A549 (cell line): Measurements from ENCODE around the gene REEP3. TPM values are rescaled to one million over a fixed set of nuclear protein-coding genes. Genes with fewer than 3 reads are reported as not detected.

Experiments
- ATAC-seq, 2 experiments: fragments of 200-7000 bp in 1 of 2; fragments of >200 bp in 1 of 2; cut with Nextera tagmentation in 1 of 2; cut with Tn5 transposase in 1 of 2; 3 replicates each; pipeline versions ENCODE4 v1.8.0 to v1.9.1; 2018 to 2020; ENCODE audit warnings: mild to moderate bottlenecking in 1 of 2, moderate library complexity in 1 of 2
- CTCF ChIA-PET: fragments of 300-600 bp; sonication (Branson Sonifier 250); formaldehyde crosslinking; extraction: SDS; loops from one replicate; lab custom pipeline; 2021; ENCODE audit warnings: antibody characterized with exemption, inconsistent platforms; lab: Yijun Ruan, JAX
- POLR2A ChIA-PET: fragments of 350-600 bp; formaldehyde crosslinking; extraction: SDS; loops from one replicate; lab custom pipeline; 2021; ENCODE audit warnings: antibody characterized with exemption, inconsistent platforms; lab: Yijun Ruan, JAX
- DNase-seq, 2 experiments: peaks; one replicate each; pipeline versions ENCODE4 v3.0.0 to v3.0.0-alpha.2; 2011 to 2016; ENCODE audit warnings: low read depth in 1 of 2, low spot score in 1 of 2
- FAIRE-seq: peaks from 2 replicates; lab custom pipeline; 2011; peaks lifted over from hg19 to GRCh38; lab: Jason Lieb, UNC
- H3K27ac ChIP-seq, 2 experiments: fragments of >200 bp; sonication (Bioruptor Twin); formaldehyde crosslinking; 3 replicates each; pipeline ENCODE4 v1.5.1; 2016 to 2017
- H3K4me1 ChIP-seq: fragments of >200 bp; sonication (Bioruptor Twin); formaldehyde crosslinking; 3 replicates; pipeline ENCODE4 v1.6.1; 2016
- H3K4me2 ChIP-seq: fragments of >200 bp; sonication (Bioruptor Twin); formaldehyde crosslinking; 3 replicates; pipeline ENCODE4 v1.6.1; 2016
- H3K4me3 ChIP-seq: fragments of >200 bp; sonication (Bioruptor Twin); formaldehyde crosslinking; 3 replicates; pipeline ENCODE4 v1.5.1; 2016
- H3K9me3 ChIP-seq: fragments of >200 bp; sonication (Bioruptor Twin); formaldehyde crosslinking; 3 replicates; pipeline ENCODE4 v1.6.1; 2016
- CBX8 ChIP-seq: fragments of 200-600 bp; sonication (generic); IDR thresholded peaks from 2 replicates; pipeline ENCODE4 v1.6.1; 2016
- EHMT2 ChIP-seq: fragments of 200-600 bp; sonication (generic); IDR thresholded peaks from 2 replicates; pipeline ENCODE4 v1.6.1; 2016; ENCODE audit warnings: antibody characterized with exemption, low read depth, mild to moderate bottlenecking, moderate library complexity
- EP300 ChIP-seq, 2 experiments: fragments of >200 bp; sonication (Bioruptor Twin); formaldehyde crosslinking; IDR thresholded peaks; 2 replicates in 1 of 2; 3 replicates in 1 of 2; pipeline ENCODE4 v1.6.1; 2016 to 2017
- ESRRA ChIP-seq: fragments of 150-350 bp; IDR thresholded peaks from 2 replicates; pipeline ENCODE4 v1.6.1; 2014; ENCODE audit warnings: mild to moderate bottlenecking, low read length, borderline replicate concordance
- GATA3 ChIP-seq: IDR thresholded peaks from 2 replicates; pipeline ENCODE4 v1.6.1; 2012; ENCODE audit warnings: borderline replicate concordance
- HDAC2 ChIP-seq: fragments of 200-600 bp; sonication (generic); IDR thresholded peaks from 2 replicates; pipeline ENCODE4 v1.6.1; 2016
- HEYL ChIP-seq: fragments of 250-450 bp; sonication (Bioruptor Pico); IDR thresholded peaks from 2 replicates; pipeline ENCODE4 v1.8.0; 2021; ENCODE audit warnings: mild to moderate bottlenecking, moderate library complexity
- JUN ChIP-seq, 2 experiments: fragments of >200 bp; sonication (Bioruptor Twin); formaldehyde crosslinking; IDR thresholded peaks; 2 replicates in 1 of 2; 3 replicates in 1 of 2; pipeline ENCODE4 v1.6.1; 2016 to 2017
- JUNB ChIP-seq: fragments of >200 bp; sonication (Bioruptor Twin); formaldehyde crosslinking; IDR thresholded peaks from 2 replicates; pipeline ENCODE4 v1.6.1; 2016
- MAFK ChIP-seq: fragments of 450-650 bp; IDR thresholded peaks from 2 replicates; pipeline ENCODE4 v1.6.1; 2014; ENCODE audit not compliant: partially characterized antibody
- MAZ ChIP-seq: fragments of 150-350 bp; IDR thresholded peaks from 2 replicates; pipeline ENCODE4 v1.6.1; 2014; ENCODE audit warnings: antibody characterized with exemption, low read depth, low read length, borderline replicate concordance
- NPAS2 ChIP-seq: fragments of 250-450 bp; sonication (Bioruptor Pico); IDR thresholded peaks from 2 replicates; pipeline ENCODE4 v1.8.0; 2022; ENCODE audit warnings: mild to moderate bottlenecking, moderate library complexity, borderline replicate concordance
- NR3C1 ChIP-seq: fragments of >200 bp; sonication (Bioruptor Twin); formaldehyde crosslinking; IDR thresholded peaks from 3 replicates; pipeline ENCODE4 v1.6.1; 2017
- POLR2A ChIP-seq: IDR thresholded peaks from 2 replicates; pipeline ENCODE4 v1.6.1; 2012; ENCODE audit warnings: mild to moderate bottlenecking, low read length
- POLR2AphosphoS2 ChIP-seq: conservative IDR thresholded peaks from 2 replicates; pipeline ENCODE4 v1.6.1; 2012; ENCODE audit warnings: low read length, improper control_type of control experiment, inconsistent platforms
- RARB ChIP-seq: fragments of 250-450 bp; sonication (Bioruptor Pico); IDR thresholded peaks from 2 replicates; pipeline ENCODE4 v1.8.0; 2021; ENCODE audit warnings: mild to moderate bottlenecking, moderate library complexity
- RCOR1 ChIP-seq: fragments of 150-350 bp; IDR thresholded peaks from 2 replicates; pipeline ENCODE4 v1.6.1; 2014; ENCODE audit warnings: antibody characterized with exemption, low read length, low read depth
- RFX5 ChIP-seq: fragments of 450-650 bp; IDR thresholded peaks from 2 replicates; pipeline ENCODE4 v1.7.1; 2014; ENCODE audit warnings: antibody characterized with exemption, mild to moderate bottlenecking, moderate library complexity
- RNF2 ChIP-seq: fragments of 200-600 bp; sonication (generic); IDR thresholded peaks from 2 replicates; pipeline ENCODE4 v1.6.1; 2016; ENCODE audit warnings: low read depth, mild to moderate bottlenecking, antibody characterized with exemption, moderate library complexity, borderline replicate concordance
- SREBF2 ChIP-seq: fragments of 450-650 bp; IDR thresholded peaks from 2 replicates; pipeline ENCODE4 v1.6.1; 2014; ENCODE audit warnings: mild to moderate bottlenecking, moderate library complexity
- ZNF302 ChIP-seq: fragments of 250-450 bp; sonication (Bioruptor Pico); IDR thresholded peaks from 2 replicates; pipeline ENCODE4 v1.9.0; 2021; ENCODE audit warnings: inconsistent platforms, mild to moderate bottlenecking, moderate library complexity
- WGBS: methylation state at CpG from one replicate; pipeline ENCODE4 v1.1.6; 2017; ENCODE audit errors: missing lambda C conversion rate; 5-methylcytosine and 5-hydroxymethylcytosine counted together
- polyA plus RNA-seq, 4 experiments: library from polyadenylated mRNA; depleted of rRNA in 3 of 4; stranded (reverse); fragments of >200 nt; fragmentation: RNase III in 1 of 4; extraction: RNeasy Plus Mini Kit Qiagen cat#74134 plus additional on column Dnase treatment in 1 of 4; gene quantifications; 2 replicates in 3 of 4; 3 replicates in 1 of 4; pipeline ENCODE4 v1.2.3, GENCODE V29; 2011 to 2017
- TF ChIP-seq, protein P1 (sequence below): fragments of 250-450 bp; sonication (Bioruptor Pico); IDR thresholded peaks from 2 replicates; pipeline ENCODE4 v1.5.0; 2021; ENCODE audit warnings: mild to moderate bottlenecking, moderate library complexity, borderline replicate concordance
- TF ChIP-seq, protein P2 (sequence below): fragments of 450-650 bp; IDR thresholded peaks from 2 replicates; pipeline ENCODE4 v1.6.1; 2014; ENCODE audit warnings: antibody characterized with exemption
- TF ChIP-seq, protein P3 (sequence below): fragments of 150-350 bp; IDR thresholded peaks from 2 replicates; pipeline ENCODE4 v1.6.1; 2014; ENCODE audit warnings: low read depth, mild to moderate bottlenecking, low read length
- TF ChIP-seq, protein P4 (sequence below): fragments of >200 bp; sonication (Bioruptor Twin); formaldehyde crosslinking; IDR thresholded peaks from 2 replicates; pipeline ENCODE4 v1.6.1; 2016

REEP3 gene
- polyA plus RNA-seq, 2 of the 4 experiments (the other 2 are of a cell fraction), result 19.6 to 35.8 TPM

DNA sequence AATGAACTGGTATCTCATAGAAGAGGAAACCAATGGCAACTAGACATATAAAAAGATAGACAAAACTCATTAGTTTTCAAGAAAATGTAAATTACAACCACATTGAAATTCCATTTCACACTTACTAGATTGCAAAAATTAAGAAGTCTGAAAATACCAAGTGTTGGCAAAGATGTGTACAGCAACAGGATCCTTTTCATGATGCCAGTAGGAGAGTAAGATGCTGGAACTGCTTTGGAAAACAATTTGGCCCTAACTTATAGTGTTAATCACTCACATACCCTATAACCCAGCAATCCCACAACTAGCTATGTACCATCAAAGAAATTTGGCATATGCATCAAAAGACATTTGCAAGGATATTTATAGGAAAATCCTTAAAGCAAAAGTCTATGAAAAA lies 15.5 kb downstream of the REEP3 start:
- no peak overlapping the region for H3K27ac ChIP-seq
- H3K4me1 ChIP-seq, result peaks cover 6% of the 10 kb centered on the region; the same call in 1 of the 3 replicates
- POLR2A ChIA-PET, result no interaction called here
- no peak overlapping the region for H3K4me2 ChIP-seq
- FAIRE-seq (no peak), DNase-seq (no peak), ATAC-seq (no peak)
- no peak overlapping the region for H3K4me3 ChIP-seq
- TF ChIP-seq HDAC2, result no peak
- TF ChIP-seq NR3C1, result no peak
- TF ChIP-seq MAZ, result no peak
- no peak for TF ChIP-seq EP300 (IDR thresholded peaks at IDR 0.05)
- TF ChIP-seq, protein P1, sequence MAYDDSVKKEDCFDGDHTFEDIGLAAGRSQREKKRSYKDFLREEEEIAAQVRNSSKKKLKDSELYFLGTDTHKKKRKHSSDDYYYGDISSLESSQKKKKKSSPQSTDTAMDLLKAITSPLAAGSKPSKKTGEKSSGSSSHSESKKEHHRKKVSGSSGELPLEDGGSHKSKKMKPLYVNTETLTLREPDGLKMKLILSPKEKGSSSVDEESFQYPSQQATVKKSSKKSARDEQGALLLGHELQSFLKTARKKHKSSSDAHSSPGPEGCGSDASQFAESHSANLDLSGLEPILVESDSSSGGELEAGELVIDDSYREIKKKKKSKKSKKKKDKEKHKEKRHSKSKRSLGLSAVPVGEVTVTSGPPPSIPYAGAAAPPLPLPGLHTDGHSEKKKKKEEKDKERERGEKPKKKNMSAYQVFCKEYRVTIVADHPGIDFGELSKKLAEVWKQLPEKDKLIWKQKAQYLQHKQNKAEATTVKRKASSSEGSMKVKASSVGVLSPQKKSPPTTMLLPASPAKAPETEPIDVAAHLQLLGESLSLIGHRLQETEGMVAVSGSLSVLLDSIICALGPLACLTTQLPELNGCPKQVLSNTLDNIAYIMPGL (CRISPR knock-in tag), result no peak
- TF ChIP-seq, protein P2, sequence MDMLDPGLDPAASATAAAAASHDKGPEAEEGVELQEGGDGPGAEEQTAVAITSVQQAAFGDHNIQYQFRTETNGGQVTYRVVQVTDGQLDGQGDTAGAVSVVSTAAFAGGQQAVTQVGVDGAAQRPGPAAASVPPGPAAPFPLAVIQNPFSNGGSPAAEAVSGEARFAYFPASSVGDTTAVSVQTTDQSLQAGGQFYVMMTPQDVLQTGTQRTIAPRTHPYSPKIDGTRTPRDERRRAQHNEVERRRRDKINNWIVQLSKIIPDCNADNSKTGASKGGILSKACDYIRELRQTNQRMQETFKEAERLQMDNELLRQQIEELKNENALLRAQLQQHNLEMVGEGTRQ, result no peak
- no peak for TF ChIP-seq JUN (IDR thresholded peaks at IDR 0.05)
- no peak for TF ChIP-seq RFX5
- no peak for TF ChIP-seq ZNF302 (CRISPR knock-in tag)
- no peak for TF ChIP-seq MAFK
- TF ChIP-seq NPAS2 (CRISPR knock-in tag), result no peak
- TF ChIP-seq RARB, result no peak
- TF ChIP-seq EHMT2, result no peak
- no peak for TF ChIP-seq GATA3
- TF ChIP-seq SREBF2, result no peak
- H3K9me3 ChIP-seq, result no peaks in the 10 kb centered on the region
- CTCF ChIA-PET, result no interaction called here

DNA sequence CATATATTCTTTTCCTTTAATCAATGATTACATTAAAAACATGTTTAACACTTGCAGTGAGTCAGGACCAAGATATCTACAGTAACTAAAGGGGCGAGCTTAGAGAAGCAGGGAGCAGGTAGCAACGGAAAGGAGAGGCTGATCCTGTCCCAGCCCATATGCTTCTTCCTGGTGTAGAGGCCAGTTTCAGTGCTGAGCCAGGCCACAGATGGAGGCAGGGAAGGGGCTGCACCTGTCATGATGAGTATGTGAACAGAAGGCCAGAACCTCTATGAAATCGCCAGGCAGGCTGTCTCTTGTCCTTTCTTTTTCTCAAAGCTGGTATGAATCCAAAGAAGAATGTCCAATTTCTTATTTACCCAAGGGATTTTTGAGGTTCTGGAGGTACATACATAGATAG lies 16.3 kb downstream of the REEP3 start:
- no peak overlapping the region for H3K4me3 ChIP-seq
- H3K9me3 ChIP-seq, result no peaks in the 10 kb centered on the region
- POLR2A ChIA-PET, result no interaction called here
- CTCF ChIA-PET, result no interaction called here
- FAIRE-seq, result no peak
- H3K4me1 ChIP-seq, result peaks cover 6% of the 10 kb centered on the region; the same call in 1 of the 3 replicates
- WGBS, result 88% methylated on average over 3 of the region's 3 CpGs
- ATAC-seq, result no peak
- no peak overlapping the region for H3K4me2 ChIP-seq
- no peak for DNase-seq
- no peak overlapping the region for H3K27ac ChIP-seq
- TF ChIP-seq RNF2, result no peak
- TF ChIP-seq EP300 (IDR thresholded peaks at IDR 0.05), result no peak
- TF ChIP-seq, protein P3, sequence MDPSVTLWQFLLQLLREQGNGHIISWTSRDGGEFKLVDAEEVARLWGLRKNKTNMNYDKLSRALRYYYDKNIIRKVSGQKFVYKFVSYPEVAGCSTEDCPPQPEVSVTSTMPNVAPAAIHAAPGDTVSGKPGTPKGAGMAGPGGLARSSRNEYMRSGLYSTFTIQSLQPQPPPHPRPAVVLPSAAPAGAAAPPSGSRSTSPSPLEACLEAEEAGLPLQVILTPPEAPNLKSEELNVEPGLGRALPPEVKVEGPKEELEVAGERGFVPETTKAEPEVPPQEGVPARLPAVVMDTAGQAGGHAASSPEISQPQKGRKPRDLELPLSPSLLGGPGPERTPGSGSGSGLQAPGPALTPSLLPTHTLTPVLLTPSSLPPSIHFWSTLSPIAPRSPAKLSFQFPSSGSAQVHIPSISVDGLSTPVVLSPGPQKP, result no peak
- TF ChIP-seq, protein P4, sequence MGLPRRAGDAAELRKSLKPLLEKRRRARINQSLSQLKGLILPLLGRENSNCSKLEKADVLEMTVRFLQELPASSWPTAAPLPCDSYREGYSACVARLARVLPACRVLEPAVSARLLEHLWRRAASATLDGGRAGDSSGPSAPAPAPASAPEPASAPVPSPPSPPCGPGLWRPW, result no peak
- TF ChIP-seq NPAS2 (CRISPR knock-in tag), result no peak
- no peak for TF ChIP-seq POLR2A

DNA sequence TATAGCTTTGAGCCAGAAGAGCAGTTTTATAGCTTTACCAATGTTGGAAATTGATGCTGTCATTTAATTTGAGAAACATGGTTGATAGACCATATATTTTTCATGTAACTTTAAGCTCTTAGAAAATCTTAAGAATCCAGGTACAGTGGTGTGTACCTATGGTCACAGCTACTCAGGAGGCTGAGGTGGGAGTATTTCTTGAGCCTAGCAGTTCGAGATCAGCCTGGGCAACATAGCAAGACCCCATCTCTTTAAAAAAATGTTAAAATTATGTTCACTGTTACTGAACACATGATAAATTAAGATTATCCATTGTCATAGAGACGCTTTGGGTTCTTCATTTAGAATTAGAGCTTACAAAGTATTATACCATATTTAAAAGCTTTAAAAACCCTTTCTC lies 18.2 kb downstream of the REEP3 start:
- H3K27ac ChIP-seq, result no peak overlapping the region

More for the DNA sequence above, 18.2 kb downstream of the REEP3 start:
- CTCF ChIA-PET, result interaction anchor here (0.6 to 1.4 kb wide), 2 partner anchors 24 to 218 kb away, joined by 3 read pairs; no protein-coding TSS in a partner anchor
- ATAC-seq (no peak), FAIRE-seq (no peak), DNase-seq (no peak)
- Histone ChIP-seq H3K4me3 (no peak overlapping the region), H3K4me2 (no peak overlapping the region), H3K9me3 (no peaks in the 10 kb centered on the region), H3K4me1 (peaks cover 24% of the 10 kb centered on the region)
- TF ChIP-seq ZNF302 (CRISPR knock-in tag), result no peak
- TF ChIP-seq POLR2AphosphoS2, result no peak
- TF ChIP-seq HEYL (CRISPR knock-in tag), result no peak
- no peak for TF ChIP-seq NR3C1
- no peak for TF ChIP-seq ESRRA
- TF ChIP-seq CBX8, result no peak
- TF ChIP-seq RCOR1, result no peak
- TF ChIP-seq JUNB, result no peak
- 84% methylated on average over 2 of the region's 2 CpGs for WGBS
- POLR2A ChIA-PET, result interaction anchor here (1.4 kb wide), 1 partner anchor 17 kb away, joined by 4 read pairs; no protein-coding TSS in a partner anchor
